A172 (cell line): ENCODE data around the gene NEDD4L. TPM values are rescaled to one million over a fixed set of nuclear protein-coding genes. Genes with fewer than 3 reads are reported as not detected.

Experiments
- DNase-seq: peaks from one replicate; pipeline ENCODE4 v3.0.0-alpha.2; 2015; ENCODE audit warnings: low spot score
- total RNA-seq: library from RNA; depleted of rRNA; stranded (reverse); fragments of >200 nt; shearing (Covaris generic); gene quantifications from 2 replicates; pipeline ENCODE4 v1.2.3, GENCODE V29; 2014

NEDD4L gene
- total RNA-seq, 1 experiment from 2014 or later = 8.1 TPM

- DNase-seq = no peak
Observed at GRCh38 chr18:58093311-58093803, 49.3 kb downstream of the NEDD4L start.

GRCh38 chr18:58095222-58095621, 51.2 kb downstream of the NEDD4L start:
- DNase-seq = no peak

GRCh38 chr18:58095655-58096054, 51.6 kb downstream of the NEDD4L start:
- no peak for DNase-seq

DNA sequence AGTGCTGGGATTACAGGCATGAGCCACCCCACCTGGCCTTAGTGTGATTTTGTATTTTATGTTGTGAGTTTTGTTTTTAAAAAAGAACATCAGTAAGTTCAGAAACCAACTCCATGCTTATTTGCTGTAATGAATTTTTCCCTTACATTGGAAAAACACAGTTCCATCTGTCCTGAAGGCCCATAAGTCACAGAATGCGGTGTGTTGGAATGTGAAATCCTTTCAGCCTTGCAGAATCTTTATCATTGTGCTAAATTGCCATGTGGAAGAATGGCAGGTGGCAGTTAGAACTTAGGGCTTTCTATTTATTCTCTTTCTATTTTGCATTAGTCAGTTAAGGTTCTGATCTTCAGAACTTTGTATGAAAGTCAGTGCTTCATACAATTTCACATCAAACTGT, 52.6 kb downstream of the NEDD4L start:
- peak; percentile 2 for DNase-seq

- DNase-seq = peak; percentile 81
Observed at GRCh38 chr18:58097121-58097906, 53.3 kb downstream of the NEDD4L start.

- DNase-seq = no peak
Observed at GRCh38 chr18:58097907-58098166, 53.8 kb downstream of the NEDD4L start.

DNA sequence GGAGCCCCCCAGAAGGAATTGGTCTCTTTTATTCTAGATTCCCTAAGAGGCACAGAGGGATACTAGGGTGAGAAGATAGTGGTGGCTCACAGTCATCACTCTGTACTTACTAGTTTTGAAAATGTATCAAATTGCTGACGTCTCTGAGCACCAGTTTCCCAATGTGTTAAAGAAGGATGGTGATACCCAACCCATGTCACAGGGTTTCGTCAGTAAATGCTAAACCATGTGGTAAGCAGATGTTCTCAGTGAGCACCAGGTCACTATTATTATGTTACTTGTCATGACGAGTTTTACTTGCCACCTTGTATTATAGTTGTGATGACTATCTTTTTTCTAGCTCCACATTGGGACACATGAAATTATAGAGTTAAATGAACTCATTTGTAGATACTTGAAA, 54.7 kb downstream of the NEDD4L start:
- no peak for DNase-seq

GRCh38 chr18:58100154-58100553, 56.1 kb downstream of the NEDD4L start:
- no peak for DNase-seq

DNA sequence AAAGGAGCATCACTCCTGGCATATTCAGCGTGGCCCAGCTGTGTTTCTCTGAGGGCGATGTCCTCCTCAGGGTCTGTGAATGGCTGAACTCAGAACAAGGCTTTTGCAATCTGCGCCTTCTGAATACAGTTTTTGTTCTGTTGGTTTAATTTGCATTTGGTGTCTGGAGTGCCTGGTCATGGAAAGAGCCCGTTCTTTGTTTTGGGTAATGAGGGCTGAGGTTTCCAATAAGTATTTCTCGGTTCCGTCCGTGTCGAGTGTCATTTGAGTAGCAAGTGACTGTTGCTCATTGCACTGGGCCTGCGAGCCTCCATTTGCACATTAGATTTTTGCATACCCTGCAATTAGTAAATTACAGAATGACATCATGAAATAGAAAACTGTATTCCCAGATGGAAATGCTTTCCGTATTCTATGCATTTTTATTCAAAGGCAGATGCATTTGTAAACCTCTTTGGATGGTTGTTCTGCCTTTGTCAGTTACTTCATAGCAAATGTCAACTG, 57.3 kb downstream of the NEDD4L start:
- no peak for DNase-seq

GRCh38 chr18:58102018-58102417, 58.0 kb downstream of the NEDD4L start:
- DNase-seq = no peak

DNA sequence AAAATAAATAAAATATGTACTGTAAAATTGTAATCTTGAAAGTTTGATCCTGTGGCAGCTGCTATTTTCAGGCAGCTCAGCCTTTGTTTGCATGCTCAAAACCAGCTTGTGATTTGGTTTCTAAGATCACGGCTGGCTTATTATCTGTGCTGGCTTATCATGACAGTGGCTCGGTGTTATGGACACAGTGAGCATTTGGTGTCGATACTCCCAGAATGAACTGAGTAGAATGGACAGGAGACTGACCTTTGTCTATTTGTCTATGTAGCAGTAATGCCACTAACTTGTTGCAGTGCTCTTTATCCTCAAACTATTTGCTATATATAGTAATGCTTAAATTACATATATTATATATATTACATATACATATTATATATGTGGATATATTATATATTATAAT, 58.8 kb downstream of the NEDD4L start:
- DNase-seq = no peak

DNA sequence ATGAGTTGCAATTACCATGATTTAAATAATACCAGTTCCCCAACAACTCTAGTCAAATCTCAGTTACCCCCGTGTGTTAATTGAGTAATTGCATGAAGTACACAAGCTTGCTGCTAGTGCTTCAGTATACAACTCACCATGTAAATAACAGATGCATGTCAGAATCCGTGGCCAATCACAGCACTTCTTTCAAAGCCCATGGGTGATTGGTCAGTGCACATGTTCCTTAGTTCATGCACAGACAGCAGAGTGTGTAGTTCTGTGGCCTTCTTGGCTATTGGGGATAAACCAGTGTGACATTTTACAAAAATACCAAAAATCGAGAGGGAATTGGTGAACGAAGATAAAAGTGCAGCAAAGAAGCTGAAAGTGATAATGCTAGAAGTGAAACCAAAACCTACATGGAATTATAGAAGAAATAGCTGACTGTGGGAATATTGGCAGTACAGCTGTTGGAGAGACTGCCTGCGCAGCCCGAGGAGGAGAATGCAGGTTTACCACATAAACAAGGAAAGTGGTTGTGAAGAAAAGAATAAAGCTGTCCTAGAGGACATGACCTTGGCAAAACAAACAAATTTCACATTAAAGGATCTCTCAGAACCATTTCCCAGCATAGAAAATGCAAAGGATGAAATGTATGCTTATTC, 59.4 kb downstream of the NEDD4L start:
- DNase-seq = no peak

GRCh38 chr18:58104096-58104495, 60.1 kb downstream of the NEDD4L start:
- DNase-seq = no peak

DNA sequence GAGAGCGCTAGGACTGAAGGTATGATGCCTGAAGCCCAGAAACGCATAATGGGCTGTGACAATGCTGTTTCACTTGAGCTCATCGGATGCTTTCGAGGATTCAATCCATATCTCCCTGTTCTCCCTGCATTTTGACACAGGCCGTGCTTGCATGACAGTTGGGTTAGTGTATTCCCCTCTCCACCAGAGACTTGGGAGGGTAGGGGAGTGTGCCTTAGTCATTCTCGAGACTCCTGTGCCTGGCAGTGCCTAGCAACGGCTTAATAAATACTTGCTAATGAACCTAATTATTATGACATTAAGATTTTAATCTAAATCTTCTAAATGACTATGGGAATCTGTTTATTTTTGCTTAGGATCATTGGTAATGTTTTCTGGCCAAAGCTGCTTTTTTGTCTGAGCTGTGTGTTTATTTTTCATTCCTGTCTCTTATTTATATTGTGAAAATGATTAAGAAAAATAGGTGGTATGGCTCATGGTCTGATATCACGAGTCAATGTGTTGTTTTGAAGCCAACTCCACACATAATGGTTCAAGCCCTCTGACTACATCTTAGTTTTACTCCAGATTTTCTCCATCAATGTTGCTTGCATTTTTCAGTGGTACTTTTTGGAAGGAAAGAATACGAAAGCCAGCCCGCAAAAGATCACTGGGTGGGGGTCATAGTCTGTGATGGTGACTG, 61.3 kb downstream of the NEDD4L start:
- no peak for DNase-seq

DNA sequence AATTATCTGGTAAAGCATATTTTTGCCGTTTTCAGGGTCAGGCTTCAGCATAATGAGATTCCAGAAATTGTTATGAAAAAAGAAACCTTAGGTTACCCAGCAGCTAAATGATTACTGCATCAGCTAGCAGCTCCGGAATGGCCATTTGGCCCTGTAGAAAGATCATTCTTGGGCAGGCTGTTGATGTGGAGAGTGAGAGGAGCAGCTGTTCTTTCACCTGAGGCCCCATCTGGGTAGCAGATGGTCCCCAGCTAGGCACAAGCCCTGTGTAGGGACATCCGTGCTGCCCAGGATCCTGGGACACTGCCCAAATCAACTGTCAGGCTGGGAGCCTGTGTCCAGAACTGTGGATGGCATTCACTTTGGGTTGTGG, 61.8 kb downstream of the NEDD4L start:
- no peak for DNase-seq

GRCh38 chr18:58106289-58107070, 62.5 kb downstream of the NEDD4L start:
- DNase-seq = no peak

GRCh38 chr18:58109256-58109655, 65.2 kb downstream of the NEDD4L start:
- DNase-seq = no peak

GRCh38 chr18:58110398-58110797, 66.4 kb downstream of the NEDD4L start:
- no peak for DNase-seq

DNA sequence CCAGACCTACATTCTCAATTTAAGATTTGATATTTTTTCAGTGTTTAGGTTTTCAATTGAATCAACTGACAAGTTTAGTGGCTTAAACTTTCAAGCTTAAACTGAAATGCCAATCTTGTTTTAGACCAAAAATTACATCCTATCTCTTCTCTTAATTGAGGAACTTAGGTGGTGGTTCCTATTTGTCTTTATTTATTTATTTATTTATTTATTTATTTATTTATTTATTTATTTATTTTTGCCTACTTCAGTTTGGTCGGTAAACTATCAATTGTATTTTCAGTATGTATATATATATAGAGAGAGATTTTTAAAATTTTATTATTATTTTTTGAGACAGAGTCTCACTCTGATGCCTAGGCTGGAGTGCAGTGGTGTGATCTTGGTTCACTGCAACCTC, 68.1 kb downstream of the NEDD4L start:
- no peak for DNase-seq

DNA sequence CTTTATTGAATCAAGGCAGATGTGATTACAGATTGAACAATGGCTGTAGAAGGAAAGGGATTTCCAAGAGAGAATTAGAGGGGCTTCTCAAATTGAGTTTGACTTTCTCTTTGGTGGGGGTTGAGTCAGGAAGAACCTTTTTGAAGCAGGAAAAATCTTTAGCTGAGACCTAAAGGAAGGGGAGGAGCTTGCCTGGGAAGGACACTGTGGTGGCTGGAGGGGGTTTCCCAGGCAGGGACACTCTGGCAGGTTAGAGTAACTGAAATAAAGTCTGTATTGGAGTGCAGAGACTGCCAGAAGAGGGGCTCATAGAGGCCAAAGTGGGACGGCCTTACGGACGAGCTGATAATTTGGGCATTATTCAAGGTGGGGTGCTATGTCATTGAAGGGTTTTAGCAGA, 69.3 kb downstream of the NEDD4L start:
- no peak for DNase-seq

DNA sequence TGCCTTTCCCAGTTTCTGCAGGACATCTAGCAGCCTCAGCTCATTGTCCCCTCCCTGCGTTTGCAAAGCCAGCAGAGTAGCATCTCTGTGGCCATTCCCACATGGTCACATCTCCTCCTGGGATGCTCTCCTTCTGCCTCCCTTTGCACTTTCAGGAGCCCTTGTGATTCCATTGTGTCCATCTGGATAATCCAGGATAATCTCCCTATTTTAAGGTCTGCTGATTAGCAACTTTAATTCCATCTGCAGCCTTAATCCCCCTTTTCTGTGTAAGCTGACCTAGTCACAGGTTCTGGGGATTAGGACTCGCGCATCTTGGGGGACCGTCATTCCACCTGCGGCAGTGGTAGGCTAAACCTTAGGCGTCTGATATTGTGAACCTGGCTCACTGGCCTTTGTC, 70.7 kb downstream of the NEDD4L start:
- DNase-seq = no peak

GRCh38 chr18:58116818-58117217, 72.8 kb downstream of the NEDD4L start:
- DNase-seq = no peak
